Fibroblast of villous mesenchyme (primary cell): Measurements from ENCODE around the gene WNK2. TPM values are rescaled to one million over a fixed set of nuclear protein-coding genes. Genes with fewer than 3 reads are reported as not detected.

ENCODE experiments used
- DNase-seq: peaks from one replicate; pipeline ENCODE4 v3.0.0-alpha.2; 2010; ENCODE audit warnings: low read depth
- H3K4me3 ChIP-seq: 2 replicates; pipeline ENCODE4 v1.5.1; 2011; ENCODE audit warnings: low read depth, mild to moderate bottlenecking, low read length
- total RNA-seq: library from RNA; depleted of rRNA; stranded (reverse); fragments of >200 nt; gene quantifications from 2 replicates; pipeline ENCODE4 v1.2.3, GENCODE V29; 2012
- TF ChIP-seq, protein P1 (sequence below): IDR thresholded peaks from 2 replicates; pipeline ENCODE4 v1.5.1; 2012; ENCODE audit warnings: low read depth, mild to moderate bottlenecking, low read length; ENCODE audit not compliant: insufficient read depth

The WNK2 gene
- total RNA-seq, 1 donor: not detected

DNA sequence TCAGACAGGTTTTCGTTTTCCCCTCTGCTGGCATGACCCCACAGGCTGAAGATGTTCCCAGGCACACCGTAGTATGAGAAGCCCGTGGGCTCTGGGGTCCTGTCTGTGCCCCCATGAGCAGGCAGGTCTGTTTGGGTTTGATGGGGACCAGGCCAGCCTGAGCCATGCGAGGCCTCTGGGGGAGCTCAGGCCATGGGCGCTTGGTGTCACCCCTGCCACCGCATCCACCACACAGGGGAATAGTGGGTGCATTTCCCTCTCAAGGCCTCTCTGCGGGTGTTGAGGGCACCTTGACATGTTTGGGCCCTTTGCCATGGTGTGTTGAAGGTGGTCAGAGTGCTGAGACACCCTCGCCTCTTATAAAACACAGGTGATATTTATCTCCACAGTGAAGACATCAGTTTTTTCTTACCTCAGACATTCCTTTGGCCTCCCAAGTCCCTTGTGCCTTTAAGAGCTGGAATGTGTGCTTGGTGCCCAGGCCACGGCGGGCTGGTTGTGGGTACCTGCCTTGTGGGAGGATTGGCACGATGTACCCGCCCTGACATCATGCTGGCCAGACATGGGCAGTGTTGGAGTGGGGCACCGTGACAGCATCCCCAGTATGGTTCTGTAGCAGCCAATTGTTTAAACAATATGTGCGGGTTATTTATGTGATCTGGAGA lies 68.3 kb downstream of the WNK2 start:
- TF ChIP-seq, protein P1, sequence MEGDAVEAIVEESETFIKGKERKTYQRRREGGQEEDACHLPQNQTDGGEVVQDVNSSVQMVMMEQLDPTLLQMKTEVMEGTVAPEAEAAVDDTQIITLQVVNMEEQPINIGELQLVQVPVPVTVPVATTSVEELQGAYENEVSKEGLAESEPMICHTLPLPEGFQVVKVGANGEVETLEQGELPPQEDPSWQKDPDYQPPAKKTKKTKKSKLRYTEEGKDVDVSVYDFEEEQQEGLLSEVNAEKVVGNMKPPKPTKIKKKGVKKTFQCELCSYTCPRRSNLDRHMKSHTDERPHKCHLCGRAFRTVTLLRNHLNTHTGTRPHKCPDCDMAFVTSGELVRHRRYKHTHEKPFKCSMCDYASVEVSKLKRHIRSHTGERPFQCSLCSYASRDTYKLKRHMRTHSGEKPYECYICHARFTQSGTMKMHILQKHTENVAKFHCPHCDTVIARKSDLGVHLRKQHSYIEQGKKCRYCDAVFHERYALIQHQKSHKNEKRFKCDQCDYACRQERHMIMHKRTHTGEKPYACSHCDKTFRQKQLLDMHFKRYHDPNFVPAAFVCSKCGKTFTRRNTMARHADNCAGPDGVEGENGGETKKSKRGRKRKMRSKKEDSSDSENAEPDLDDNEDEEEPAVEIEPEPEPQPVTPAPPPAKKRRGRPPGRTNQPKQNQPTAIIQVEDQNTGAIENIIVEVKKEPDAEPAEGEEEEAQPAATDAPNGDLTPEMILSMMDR: no peak
- no peak for DNase-seq
- H3K4me3 ChIP-seq: no peak overlapping the region

DNA sequence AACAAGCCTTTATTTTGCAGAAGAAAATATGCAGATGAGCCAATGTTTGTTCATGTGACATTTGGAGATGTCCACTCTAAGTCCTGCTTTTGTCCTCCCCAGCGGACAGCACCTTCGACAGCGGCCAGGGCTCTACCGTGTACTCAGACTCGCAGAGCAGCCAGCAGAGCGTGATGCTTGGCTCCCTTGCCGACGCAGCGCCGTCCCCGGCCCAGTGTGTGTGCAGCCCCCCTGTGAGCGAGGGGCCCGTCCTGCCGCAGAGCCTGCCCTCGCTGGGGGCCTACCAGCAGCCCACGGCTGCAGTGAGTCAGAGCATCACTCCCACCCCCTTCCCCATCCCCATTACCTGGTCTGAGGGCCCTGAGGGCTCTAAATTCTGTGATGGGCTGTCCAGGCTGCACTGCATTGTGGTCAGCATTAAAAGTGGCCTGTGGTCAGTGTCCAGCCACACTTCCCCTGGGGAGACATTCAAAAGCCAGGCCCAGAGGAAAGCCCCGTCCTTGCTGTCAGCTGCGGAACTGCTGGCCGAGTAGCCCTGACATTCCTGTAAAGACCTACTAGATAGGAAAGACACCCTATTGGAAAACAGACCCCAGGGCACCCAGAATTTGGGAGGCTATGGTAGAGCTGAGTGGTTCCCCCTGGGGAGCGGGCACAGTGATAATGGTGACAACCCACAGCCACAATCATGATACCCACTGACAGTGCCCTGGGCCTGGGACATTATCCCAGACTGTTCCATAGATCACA lies 69.0 kb downstream of the WNK2 start:
- TF ChIP-seq, protein P1: no peak
- no peak for DNase-seq
- H3K4me3 ChIP-seq: no peak overlapping the region

DNA sequence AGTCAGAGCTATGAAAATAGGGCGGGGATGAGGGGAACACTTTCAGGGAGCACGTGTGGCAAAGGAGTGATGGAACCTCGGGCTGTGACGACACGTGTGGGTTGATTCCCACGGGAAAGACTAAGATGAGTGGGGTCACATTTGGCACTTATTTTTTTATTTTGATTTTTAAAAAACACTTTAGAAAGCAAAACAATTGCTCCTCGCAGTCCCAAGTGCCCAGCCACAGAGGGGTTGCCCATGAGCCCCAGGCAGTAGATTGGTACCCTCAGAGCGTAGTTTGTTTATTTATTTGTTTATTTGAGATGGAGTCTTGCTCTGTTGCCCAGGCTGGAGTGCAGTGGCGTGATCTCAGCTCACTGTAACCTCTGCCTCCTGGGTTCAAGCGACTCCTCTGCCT lies 69.7 kb downstream of the WNK2 start:
- H3K4me3 ChIP-seq: no peak overlapping the region
- TF ChIP-seq, protein P1: no peak
- DNase-seq: no peak

DNA sequence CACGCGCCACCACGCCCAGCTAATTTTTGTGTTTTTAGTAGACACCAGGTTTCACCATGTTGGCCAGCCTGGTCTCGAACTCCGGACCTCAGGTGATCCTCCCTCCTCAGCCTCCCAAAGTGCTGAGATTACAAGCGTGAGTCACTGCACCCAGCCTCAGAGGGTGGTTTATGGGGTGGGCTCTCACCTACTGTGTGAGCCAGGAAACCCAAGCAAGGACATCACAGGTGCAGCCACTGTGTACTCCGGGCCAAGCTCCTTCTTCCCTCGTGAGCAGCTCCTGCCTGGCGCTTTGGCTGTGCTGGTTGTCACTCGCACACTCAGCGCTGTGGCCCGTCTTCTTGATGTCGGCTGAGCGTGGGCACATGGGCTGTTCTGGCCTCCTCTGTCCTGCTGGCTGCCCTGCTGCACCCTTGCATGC lies 70.1 kb downstream of the WNK2 start:
- no peak for DNase-seq
- no peak overlapping the region for H3K4me3 ChIP-seq
- TF ChIP-seq, protein P1: no peak

DNA sequence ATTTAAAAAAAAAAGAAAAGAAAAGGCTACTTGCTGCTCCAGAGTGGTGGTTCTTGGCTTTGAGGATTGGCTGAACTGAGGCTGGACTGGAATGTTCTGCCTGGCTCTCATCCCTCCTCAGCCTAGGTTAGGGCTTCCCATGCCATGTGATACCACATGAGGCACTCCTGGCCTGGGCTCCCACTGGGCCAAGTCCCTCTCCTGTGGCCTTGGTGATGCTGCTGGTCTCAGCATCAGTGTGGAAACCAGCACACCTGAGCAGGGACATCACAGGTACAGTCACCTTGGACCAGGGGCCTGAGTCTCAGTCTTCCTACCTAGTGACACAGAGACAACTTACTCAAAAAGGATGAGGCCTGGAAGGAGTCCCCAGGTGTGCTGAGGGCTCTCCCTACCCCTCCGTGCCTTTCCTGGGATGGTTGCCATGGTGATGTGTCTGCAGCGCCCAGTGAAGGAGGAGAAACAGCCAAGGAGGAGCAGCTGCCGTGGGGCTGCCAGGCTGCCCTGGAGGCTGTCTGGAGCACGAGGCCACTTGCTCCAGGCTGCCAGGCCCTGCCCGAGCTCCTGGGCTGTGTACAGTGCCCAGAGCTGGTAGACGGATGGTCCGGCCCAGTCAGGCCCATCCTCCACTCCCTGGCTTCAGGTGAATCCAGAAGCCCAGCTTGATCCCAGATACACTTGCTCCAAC lies 71.0 kb downstream of the WNK2 start:
- TF ChIP-seq, protein P1: no peak
- no peak overlapping the region for H3K4me3 ChIP-seq
- no peak for DNase-seq

DNA sequence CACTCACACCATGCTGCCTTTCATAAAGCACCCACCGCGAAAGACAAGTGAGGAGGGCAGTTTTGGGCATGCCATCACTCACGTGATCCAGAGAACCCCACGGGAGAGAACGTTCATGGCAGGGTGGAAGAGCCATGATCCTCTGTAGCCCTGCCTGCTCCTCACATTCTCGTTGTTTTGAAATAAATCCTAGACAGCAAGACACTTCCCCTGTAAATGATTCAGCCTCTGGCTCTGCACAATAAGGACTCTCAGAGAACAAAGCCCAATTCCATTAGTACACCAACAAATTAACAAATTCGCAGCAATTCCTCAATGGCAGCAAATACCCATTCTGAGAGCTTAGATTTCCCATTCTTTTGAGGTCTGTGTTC lies 71.5 kb downstream of the WNK2 start:
- H3K4me3 ChIP-seq: no peak overlapping the region
- TF ChIP-seq, protein P1: no peak
- DNase-seq: no peak
